Heart right ventricle (tissue), 16 donors: ENCODE results near the gene RWDD3. TPM values are rescaled to one million over a fixed set of nuclear protein-coding genes. Genes with fewer than 3 reads are reported as not detected.

ENCODE experiments used
- ATAC-seq, 8 donors: fragments of 200-7000 bp; cut with Tn5 transposase; one replicate each; pipeline ENCODE4 v1.9.1; 2020; ENCODE audit warnings: mild to moderate bottlenecking in 8 of 8, moderate library complexity in 8 of 8, moderate number of reproducible peaks in 1 of 8
- DNase-seq, 2 donors: peaks; one replicate each; pipeline ENCODE4 v3.0.0-alpha.2; 2020
- H3K27ac ChIP-seq, 10 donors: fragments of 200-600 bp; sonication (generic) in 2 of 10; one replicate each; pipeline versions ENCODE4 v1.5.0 to v1.8.0; 2020 to 2022; ENCODE audit warnings: mild to moderate bottlenecking in 3 of 10
- H3K27me3 ChIP-seq, 7 donors: fragments of 200-600 bp; one replicate each; pipeline ENCODE4 v1.8.0; 2021 to 2022; ENCODE audit warnings: mild to moderate bottlenecking in 2 of 7
- H3K36me3 ChIP-seq, 9 donors: fragments of 200-600 bp; sonication (generic) in 1 of 9; one replicate each; pipeline versions ENCODE4 v1.5.0 to v1.8.0; 2020 to 2022; ENCODE audit warnings: mild to moderate bottlenecking in 2 of 9
- H3K4me1 ChIP-seq, 9 donors: fragments of 200-600 bp; sonication (generic) in 1 of 9; one replicate each; pipeline versions ENCODE4 v1.5.0 to v1.8.0; 2020 to 2022; ENCODE audit warnings: mild to moderate bottlenecking in 4 of 9
- H3K4me3 ChIP-seq, 10 donors: fragments of 200-600 bp; sonication (generic) in 2 of 10; one replicate each; pipeline versions ENCODE4 v1.5.0 to v1.8.0; 2020 to 2022; ENCODE audit warnings: mild to moderate bottlenecking in 7 of 10, moderate library complexity in 2 of 10
- H3K9me3 ChIP-seq, 11 donors: fragments of 200-600 bp in 10 of 11; sonication (generic) in 2 of 11; one replicate each; pipeline versions ENCODE4 v1.5.0 to v1.8.0; 2013 to 2022; ENCODE audit warnings: mild to moderate bottlenecking in 2 of 11, control low read depth in 1 of 11, moderate library complexity in 1 of 11
- WGBS, 2 donors: extraction: QIAGEN DNeasy Blood & Tissue Kit; methylation state at CpG; one replicate each; pipeline ENCODE4 v1.1.7; 2013; ENCODE audit warnings: inconsistent platforms in 1 of 2; 5-methylcytosine and 5-hydroxymethylcytosine counted together
- intact Hi-C, 10 donors: fragments of 100-400 bp; cut with DNase I; formaldehyde crosslinking; loops; one replicate each; pipeline versions ENCODE4 v1.11.1 to v1.14.2; 2022
- polyA plus RNA-seq, 2 donors: library from polyadenylated mRNA; stranded (reverse); fragments of 200-250 nt; gene quantifications; one replicate each; pipeline ENCODE4 v1.2.3, GENCODE V29; 2013
- total RNA-seq, 10 donors: library from RNA; stranded (reverse); fragmentation: NEBNext Ultra II Directional in 3 of 10; extraction: Animal tissue kit (Norgen Biotek cat#: 25700) in 3 of 10; gene quantifications; one replicate each; pipeline versions ENCODE4 v1.2.1 to v1.2.4, GENCODE V29; 2021 to 2023
- TF ChIP-seq, protein P1 (sequence below), 9 donors: fragments of 200-600 bp; sonication (generic) in 2 of 9; IDR thresholded peaks; one replicate each; pipeline versions ENCODE4 v1.5.0 to v1.8.0; 2021 to 2022; ENCODE audit warnings: antibody characterized with exemption in 9 of 9, mild to moderate bottlenecking in 5 of 9, moderate library complexity in 1 of 9
- donor health status: Arrhythmogenic right ventricular cardiomyopathy.
- donor health status: ischemic (EF 13 %, LVEDD 7.1; RV severe dilation, severe dysfunction).
- donor health status: healthy with polysubstance abuse.
- donor health status: DM: no; HTN: yes; CAD: no.
- donor health status: DM: no; HTN: no; CAD: no.
- donor health status: ischemic (EF 25% LVEDD 6.9; RV normal size, moderate dysfunction).
- donor health status: ischemic (EF 25% LVEDD 5.7; RV mildly dilated, moderate dysfunction).
- donor health status: healthy.
- donor health status: DM: yes; HTN: yes; CAD: no.
- donor health status: Ischemic cardiomyopathy.
- donor health status: ischemic (EF 35%, LVEDD 5.7; RV mildly dilated, moderate dysfunction).
- donor health status: nonischemic (EF 11% LVEDD 7.7; RV severe dilation, severe dysfunction).
- donor health status: DM: yes; HTN: yes; CAD: no.
- donor health status: PGD.
- donor health status: ischemic (EF 29% LVEDD 5.4; RV normal size, mild dysfunction).
- donor health status: nonischemic (EF 23%, LVEDD 6.1; RV moderate dilation, normal function).

The RWDD3 gene
- total and polyA plus RNA-seq, 12 donors = 11.2 to 97.8 (median 18.3) TPM

DNA sequence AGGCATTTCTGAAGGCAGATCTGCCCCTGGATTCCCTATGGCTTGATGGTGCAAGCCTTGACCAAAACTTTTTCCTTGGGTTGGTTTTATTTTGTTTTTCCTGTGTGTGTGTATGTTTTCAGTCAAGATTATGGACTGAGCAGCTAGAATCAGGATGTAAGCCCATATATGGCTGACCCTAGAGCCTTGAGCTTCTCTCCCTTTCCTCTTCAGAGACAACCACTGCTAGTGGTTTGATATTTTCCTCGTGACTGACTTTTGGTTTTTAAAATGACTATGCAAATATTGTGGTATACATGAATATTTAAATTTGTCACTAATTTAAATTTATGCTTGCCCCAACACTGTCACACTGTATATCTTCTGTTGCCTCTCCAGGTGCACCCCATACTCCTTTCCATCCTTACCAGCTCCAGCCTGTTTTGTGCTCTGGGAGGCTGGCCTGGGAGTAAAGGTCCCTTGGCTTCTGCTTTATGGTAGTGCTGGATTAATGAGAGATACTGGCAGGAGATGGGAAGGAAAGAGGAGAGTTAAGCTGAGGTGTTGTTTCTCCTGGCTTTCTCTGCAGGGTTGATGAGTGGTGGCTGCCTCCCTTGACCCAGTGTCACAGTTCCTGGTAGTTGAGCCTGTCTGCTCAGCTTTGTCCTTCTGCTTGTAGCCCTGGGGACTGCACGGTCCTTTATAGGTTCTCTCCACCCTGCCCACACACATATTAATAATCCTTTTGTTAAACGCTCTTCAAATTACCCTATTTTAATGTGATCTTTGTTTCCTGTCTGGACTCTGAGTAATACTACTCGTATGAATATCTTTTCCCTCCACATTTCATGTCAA lies 44.4 kb downstream of the RWDD3 start:
- ATAC-seq (no peak), DNase-seq (no peak)
- Histone ChIP-seq H3K27me3 (no peaks in the 10 kb centered on the region), H3K4me3 (no peak overlapping the region), H3K9me3 (peaks cover 0 to 5% (median 0%) of the 10 kb centered on the region in 11 donors), H3K27ac (no peak overlapping the region), H3K36me3 (no peaks in the 10 kb centered on the region), H3K4me1 (no peaks in the 10 kb centered on the region)
- TF ChIP-seq, protein P1, sequence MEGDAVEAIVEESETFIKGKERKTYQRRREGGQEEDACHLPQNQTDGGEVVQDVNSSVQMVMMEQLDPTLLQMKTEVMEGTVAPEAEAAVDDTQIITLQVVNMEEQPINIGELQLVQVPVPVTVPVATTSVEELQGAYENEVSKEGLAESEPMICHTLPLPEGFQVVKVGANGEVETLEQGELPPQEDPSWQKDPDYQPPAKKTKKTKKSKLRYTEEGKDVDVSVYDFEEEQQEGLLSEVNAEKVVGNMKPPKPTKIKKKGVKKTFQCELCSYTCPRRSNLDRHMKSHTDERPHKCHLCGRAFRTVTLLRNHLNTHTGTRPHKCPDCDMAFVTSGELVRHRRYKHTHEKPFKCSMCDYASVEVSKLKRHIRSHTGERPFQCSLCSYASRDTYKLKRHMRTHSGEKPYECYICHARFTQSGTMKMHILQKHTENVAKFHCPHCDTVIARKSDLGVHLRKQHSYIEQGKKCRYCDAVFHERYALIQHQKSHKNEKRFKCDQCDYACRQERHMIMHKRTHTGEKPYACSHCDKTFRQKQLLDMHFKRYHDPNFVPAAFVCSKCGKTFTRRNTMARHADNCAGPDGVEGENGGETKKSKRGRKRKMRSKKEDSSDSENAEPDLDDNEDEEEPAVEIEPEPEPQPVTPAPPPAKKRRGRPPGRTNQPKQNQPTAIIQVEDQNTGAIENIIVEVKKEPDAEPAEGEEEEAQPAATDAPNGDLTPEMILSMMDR (IDR thresholded peaks at IDR 0.05) = no peak
- WGBS, 2 donors = 58 to 73% methylated on average over 4 of the region's 4 CpGs
- intact Hi-C loops = no loop called here

DNA sequence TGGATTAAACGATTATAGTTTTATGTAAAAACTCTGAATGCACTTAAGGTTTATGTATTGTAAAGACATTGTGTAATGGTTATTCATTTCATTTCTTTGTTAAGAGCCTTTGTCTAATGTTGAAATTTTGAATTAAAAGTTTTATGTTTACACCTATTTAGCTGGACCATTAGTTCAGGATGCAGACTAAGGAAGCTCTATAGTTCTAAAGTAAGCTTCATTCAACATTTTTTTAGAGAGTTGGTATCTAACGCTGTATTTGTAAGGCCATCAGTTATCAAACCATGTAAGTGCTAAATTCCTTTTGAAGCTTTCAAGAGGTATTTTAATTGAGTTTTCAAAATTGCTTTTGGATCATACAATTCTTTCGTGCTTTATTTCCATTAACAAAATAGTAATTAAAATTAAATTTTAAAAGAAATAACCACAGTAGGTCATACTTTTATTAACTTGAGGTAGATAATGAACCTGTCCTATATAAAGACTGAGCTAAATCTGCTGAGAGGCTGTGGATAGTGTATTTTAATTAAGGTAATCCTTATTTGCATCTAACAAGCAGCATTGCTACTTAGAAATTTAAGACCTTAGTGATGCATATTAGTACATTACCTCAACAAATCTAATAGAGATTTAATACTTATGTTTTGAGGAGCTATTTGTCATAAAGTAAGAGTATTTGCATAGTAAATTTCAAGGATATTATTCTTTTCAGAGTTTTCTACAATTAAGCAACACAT lies 47.9 kb downstream of the RWDD3 start:
- Histone ChIP-seq H3K27ac (no peak overlapping the region), H3K9me3 (no peaks in the 10 kb centered on the region), H3K4me3 (no peak overlapping the region), H3K27me3 (no peaks in the 10 kb centered on the region), H3K4me1 (no peaks in the 10 kb centered on the region), H3K36me3 (no peaks in the 10 kb centered on the region)
- intact Hi-C loops = loop anchor here in 1 of 10 donors (1.0 kb wide), 1 partner anchor 23 kb away; no protein-coding TSS in a partner anchor
- WGBS, 2 donors = 73 to 78% methylated on average over 3 of the region's 3 CpGs
- TF ChIP-seq, protein P1 (IDR thresholded peaks at IDR 0.05) = no peak
- no peak for ATAC-seq
- no peak for DNase-seq

DNA sequence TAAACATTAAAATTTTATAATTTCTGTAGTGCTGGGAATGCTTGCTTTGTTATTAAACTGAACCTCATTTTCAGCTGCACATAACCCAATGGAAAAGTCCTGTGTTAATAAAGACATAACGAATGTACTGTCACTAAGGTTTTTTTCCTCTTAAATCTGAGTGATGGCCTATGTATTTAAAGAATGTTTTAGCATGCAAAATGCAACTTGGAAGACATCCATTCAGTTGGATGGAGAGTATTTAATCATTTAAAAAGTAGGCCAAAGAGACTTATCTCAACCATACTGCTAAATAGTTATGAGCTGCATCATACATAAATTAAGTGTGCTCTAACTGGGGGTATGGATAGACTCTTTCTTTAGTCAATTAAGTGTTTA lies 48.5 kb downstream of the RWDD3 start:
- Histone ChIP-seq H3K36me3 (no peaks in the 10 kb centered on the region), H3K9me3 (no peaks in the 10 kb centered on the region), H3K27me3 (no peaks in the 10 kb centered on the region), H3K4me1 (no peaks in the 10 kb centered on the region), H3K4me3 (no peak overlapping the region), H3K27ac (no peak overlapping the region)
- TF ChIP-seq, protein P1 (IDR thresholded peaks at IDR 0.05) = no peak
- intact Hi-C loops = loop anchor here in 1 of 10 donors (1.0 kb wide), 1 partner anchor 23 kb away; no protein-coding TSS in a partner anchor
- DNase-seq (no peak), ATAC-seq (no peak)
- 77 to 80% methylated on average over 1 of the region's 1 CpG for WGBS, 2 donors

DNA sequence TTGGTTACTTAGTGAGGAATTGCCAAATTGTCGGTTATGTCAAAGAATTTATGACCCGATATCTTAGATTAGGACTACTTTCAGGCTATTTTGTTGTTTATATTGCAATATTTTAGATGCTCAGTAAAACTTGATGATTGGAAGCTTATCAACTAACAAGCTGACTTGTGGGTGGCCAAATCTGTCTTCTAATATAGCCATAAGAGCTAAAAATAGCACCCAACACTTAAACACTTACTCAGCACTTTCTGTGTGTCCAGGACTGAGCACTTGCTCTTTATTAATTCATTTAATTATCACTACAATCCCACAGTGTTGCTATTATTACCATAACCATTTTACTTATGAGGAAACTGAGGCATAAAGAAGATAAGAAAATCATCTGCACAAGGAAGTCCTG lies 50.4 kb downstream of the RWDD3 start:
- no peak for ATAC-seq
- 88 to 99% methylated on average over 2 of the region's 2 CpGs for WGBS, 2 donors
- no peak for DNase-seq

More for the DNA sequence above, 50.4 kb downstream of the RWDD3 start:
- Histone ChIP-seq H3K36me3 (no peaks in the 10 kb centered on the region), H3K27ac (no peak overlapping the region), H3K4me1 (no peaks in the 10 kb centered on the region), H3K27me3 (no peaks in the 10 kb centered on the region), H3K4me3 (no peak overlapping the region), H3K9me3 (no peaks in the 10 kb centered on the region)
- intact Hi-C loops = no loop called here
- TF ChIP-seq, protein P1 (IDR thresholded peaks at IDR 0.05) = no peak
